ENCODE results near the gene CCM2. TPM values are rescaled to one million over a fixed set of nuclear protein-coding genes. Genes with fewer than 3 reads are reported as not detected.

The CCM2 gene
- total RNA-seq, 2 experiments from 2014 or later, result 58.9 to 89.1 TPM

DNA sequence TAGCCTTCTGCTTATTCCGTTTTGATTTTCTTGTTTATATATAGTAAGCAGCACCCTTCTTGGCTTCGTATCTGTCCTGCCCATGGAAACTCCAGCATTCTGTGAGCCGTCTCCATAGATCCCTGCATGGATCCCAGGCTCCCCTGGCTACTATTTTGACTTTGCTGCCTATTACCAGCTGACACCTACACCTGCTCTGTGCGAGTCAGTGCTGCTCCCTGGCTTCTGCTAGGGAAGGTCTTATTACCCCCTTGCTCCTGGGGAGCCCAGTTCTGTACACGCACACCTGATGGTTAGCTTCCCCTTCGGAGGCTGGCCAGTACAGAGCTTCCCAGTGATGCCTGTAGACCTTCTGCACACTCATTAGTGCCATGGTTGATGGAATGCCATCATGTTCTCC, 53.4 kb downstream of the CCM2 start:
- Histone ChIP-seq H3K4me2 (ENCODE audit: low read length) (no peak overlapping the region), H2AFZ (ENCODE audit: low read length) (no peak overlapping the region), H3K27ac (ENCODE audit: low read depth, low read length, poor library complexity, severe bottlenecking) (no peak overlapping the region), H3K79me2 (ENCODE audit: insufficient read depth, low read depth, low read length) (peaks cover 30% of the 10 kb centered on the region), H3K4me1 (ENCODE audit: insufficient read depth, low read length, poor library complexity, severe bottlenecking) (no peaks in the 10 kb centered on the region), H3K9me3 (ENCODE audit: low read length) (no peaks in the 10 kb centered on the region), H3K4me3 (ENCODE audit: low read depth, low read length, poor library complexity, severe bottlenecking) (no peak overlapping the region), H3K9me2 (ENCODE audit: insufficient read depth, low read length) (no peaks in the 10 kb centered on the region), H4K20me1 (ENCODE audit: insufficient read depth, low read length) (0 out of 2 replicates have a peak, but pooled peaks cover 6% of the 10 kb centered on the region), H3K36me3 (ENCODE audit: insufficient read depth, low read length) (peaks cover 94% of the 10 kb centered on the region)
- no peak for DNase-seq (ENCODE audit: low spot score)
- ChIA-PET CTCF (ENCODE audit: unreplicated experiment) (interaction anchor here (0.6 kb wide), 1 partner anchor 14 kb away, joined by 3 read pairs; no protein-coding TSS in a partner anchor), POLR2A (interaction anchor here (0.7 to 1.7 kb wide), 3 partner anchors 17 to 52 kb away, joined by 4 read pairs; no protein-coding TSS in a partner anchor)
- TF ChIP-seq EZH2phosphoT487 (IDR thresholded peaks at IDR 0.05; ENCODE audit: borderline replicate concordance, low read depth, low read length) (no peak), CTCF (conservative IDR thresholded peaks at IDR 0.05; ENCODE audit: low read length) (no peak)
- intact Hi-C loops (cut with micrococcal nuclease; ENCODE audit: unreplicated experiment), result no loop called here
- BruUV-seq (replicated peaks), result no TSS peak

- ChIA-PET POLR2A (no interaction called here), CTCF (ENCODE audit: unreplicated experiment) (interaction anchor here (0.6 kb wide), 1 partner anchor 15 kb away, joined by 3 read pairs; no protein-coding TSS in a partner anchor)
- no peak overlapping the region for H2AFZ ChIP-seq (ENCODE audit: low read length)
- intact Hi-C loops (cut with micrococcal nuclease; ENCODE audit: unreplicated experiment), result no loop called here
- no peaks in the 10 kb centered on the region for H3K4me1 ChIP-seq (ENCODE audit: insufficient read depth, low read length, poor library complexity, severe bottlenecking)
- no peak overlapping the region for H3K4me2 ChIP-seq (ENCODE audit: low read length)
- no peak for DNase-seq (ENCODE audit: low spot score)
- peaks cover 33% of the 10 kb centered on the region; the same call in 1 of the 2 replicates for H3K79me2 ChIP-seq (ENCODE audit: insufficient read depth, low read depth, low read length)
- H4K20me1 ChIP-seq (ENCODE audit: insufficient read depth, low read length), result 0 out of 2 replicates have a peak, but pooled peaks cover 6% of the 10 kb centered on the region
- H3K4me3 ChIP-seq (ENCODE audit: low read depth, low read length, poor library complexity, severe bottlenecking), result no peak overlapping the region
- peaks cover 88% of the 10 kb centered on the region for H3K36me3 ChIP-seq (ENCODE audit: insufficient read depth, low read length)
- no TSS peak for BruUV-seq (replicated peaks)
- H3K9me3 ChIP-seq (ENCODE audit: low read length), result no peaks in the 10 kb centered on the region
- H3K9me2 ChIP-seq (ENCODE audit: insufficient read depth, low read length), result no peaks in the 10 kb centered on the region
- H3K27ac ChIP-seq (ENCODE audit: low read depth, low read length, poor library complexity, severe bottlenecking), result no peak overlapping the region
- TF ChIP-seq EZH2phosphoT487 (IDR thresholded peaks at IDR 0.05; ENCODE audit: borderline replicate concordance, low read depth, low read length), result no peak
- no peak for TF ChIP-seq CTCF (conservative IDR thresholded peaks at IDR 0.05; ENCODE audit: low read length)
Observed at GRCh38 chr7:45053941-45054340, 53.9 kb downstream of the CCM2 start.

GRCh38 chr7:45054442-45054841, 54.4 kb downstream of the CCM2 start:
- intact Hi-C loops (cut with micrococcal nuclease; ENCODE audit: unreplicated experiment), result no loop called here

More at GRCh38 chr7:45054442-45054841, 54.4 kb downstream of the CCM2 start:
- H3K4me1 ChIP-seq (ENCODE audit: insufficient read depth, low read length, poor library complexity, severe bottlenecking), result no peaks in the 10 kb centered on the region
- 0 out of 2 replicates have a peak, but pooled peaks cover 6% of the 10 kb centered on the region for H4K20me1 ChIP-seq (ENCODE audit: insufficient read depth, low read length)
- no peak for TF ChIP-seq CTCF (conservative IDR thresholded peaks at IDR 0.05; ENCODE audit: low read length)
- no TSS peak for BruUV-seq (replicated peaks)
- peaks cover 83% of the 10 kb centered on the region for H3K36me3 ChIP-seq (ENCODE audit: insufficient read depth, low read length)
- no peak for DNase-seq (ENCODE audit: low spot score)
- no peaks in the 10 kb centered on the region for H3K9me2 ChIP-seq (ENCODE audit: insufficient read depth, low read length)
- CTCF ChIA-PET (ENCODE audit: unreplicated experiment), result no interaction called here
- no peaks in the 10 kb centered on the region for H3K9me3 ChIP-seq (ENCODE audit: low read length)
- H3K4me3 ChIP-seq (ENCODE audit: low read depth, low read length, poor library complexity, severe bottlenecking), result no peak overlapping the region
- POLR2A ChIA-PET, result no interaction called here
- H2AFZ ChIP-seq (ENCODE audit: low read length), result no peak overlapping the region
- H3K27ac ChIP-seq (ENCODE audit: low read depth, low read length, poor library complexity, severe bottlenecking), result no peak overlapping the region
- peaks cover 37% of the 10 kb centered on the region; the same call in 1 of the 2 replicates for H3K79me2 ChIP-seq (ENCODE audit: insufficient read depth, low read depth, low read length)
- no peak overlapping the region for H3K4me2 ChIP-seq (ENCODE audit: low read length)
